ENCODE measurements around the gene TRPV3. TPM values are rescaled to one million over a fixed set of nuclear protein-coding genes. Genes with fewer than 3 reads are reported as not detected.
A peak's percentile ranks its signal among the peaks of the same experiment; 100 is the strongest.
"Not testable (repeated sequence)": the region's sequence is repeated elsewhere in the genome, so short reads cannot be mapped to it uniquely, and the experiment has no call there.

Gene TRPV3
- total RNA-seq, 1 donor from 2014 or later, result 0.26 TPM

DNA sequence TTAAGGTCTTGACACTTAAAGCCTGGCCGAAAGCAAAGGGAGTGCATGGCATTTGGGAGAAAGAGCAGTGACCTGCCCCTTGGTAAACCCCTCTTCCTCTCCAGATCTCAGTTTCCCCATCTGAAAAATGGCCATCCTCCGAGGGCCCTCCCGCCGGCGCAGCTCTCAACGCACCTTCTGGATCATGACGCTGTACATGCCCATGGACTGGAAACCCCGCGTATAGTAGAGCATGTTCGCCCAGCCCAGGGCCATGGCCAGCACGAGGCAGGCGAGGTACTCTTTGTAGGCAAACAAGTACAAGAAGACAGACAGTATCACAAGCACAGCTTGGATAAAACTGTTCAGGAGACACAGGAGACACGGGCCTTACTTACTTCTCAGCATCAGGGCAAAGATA, 33.6 kb downstream of the TRPV3 start:
- H3K27ac ChIP-seq, result no peak overlapping the region
- no peaks in the 10 kb centered on the region for H3K36me3 ChIP-seq
- H3K9me3 ChIP-seq, result no peaks in the 10 kb centered on the region
- DNase-seq, result peak; percentile 29
- no peaks in the 10 kb centered on the region for H3K27me3 ChIP-seq
- H3K4me1 ChIP-seq, result no peaks in the 10 kb centered on the region
- intact Hi-C loops (cut with DNase I), result no loop called here
- TF ChIP-seq CTCF (IDR thresholded peaks at IDR 0.05), result no peak
- H3K4me3 ChIP-seq, result no peak overlapping the region
- ATAC-seq, result no peak

DNA sequence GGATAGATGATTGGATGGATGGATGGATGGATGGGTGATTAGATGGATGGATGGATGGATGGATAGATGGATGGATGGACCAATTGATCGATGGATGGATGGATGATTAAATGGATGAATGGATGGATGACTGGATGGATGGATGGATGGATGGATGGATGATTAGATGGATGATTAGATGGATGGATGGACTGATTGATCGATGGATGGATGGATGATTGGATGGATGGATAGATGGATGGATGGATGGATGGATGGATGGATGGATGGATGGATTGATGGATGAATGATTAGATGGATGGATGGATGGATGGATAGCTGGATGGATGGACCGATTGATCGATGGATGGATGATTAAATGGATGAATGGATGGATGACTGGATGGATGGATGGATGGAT, 38.1 kb downstream of the TRPV3 start:
- H3K4me1 ChIP-seq; H3K27ac ChIP-seq; H3K4me3 ChIP-seq; ATAC-seq; DNase-seq; H3K27me3 ChIP-seq; H3K9me3 ChIP-seq; H3K36me3 ChIP-seq; intact Hi-C loops (cut with DNase I): not testable (repeated sequence)

- no peak for TF ChIP-seq CTCF (IDR thresholded peaks at IDR 0.05)
- Histone ChIP-seq H3K4me1 (no peaks in the 10 kb centered on the region), H3K36me3 (no peaks in the 10 kb centered on the region), H3K9me3 (no peaks in the 10 kb centered on the region), H3K4me3 (no peak overlapping the region), H3K27ac (no peak overlapping the region), H3K27me3 (no peaks in the 10 kb centered on the region)
- DNase-seq (no peak), ATAC-seq (no peak)
- intact Hi-C loops (cut with DNase I), result no loop called here
Measured at GRCh38 chr17:3514873-3515272, 42.7 kb downstream of the TRPV3 start.

DNA sequence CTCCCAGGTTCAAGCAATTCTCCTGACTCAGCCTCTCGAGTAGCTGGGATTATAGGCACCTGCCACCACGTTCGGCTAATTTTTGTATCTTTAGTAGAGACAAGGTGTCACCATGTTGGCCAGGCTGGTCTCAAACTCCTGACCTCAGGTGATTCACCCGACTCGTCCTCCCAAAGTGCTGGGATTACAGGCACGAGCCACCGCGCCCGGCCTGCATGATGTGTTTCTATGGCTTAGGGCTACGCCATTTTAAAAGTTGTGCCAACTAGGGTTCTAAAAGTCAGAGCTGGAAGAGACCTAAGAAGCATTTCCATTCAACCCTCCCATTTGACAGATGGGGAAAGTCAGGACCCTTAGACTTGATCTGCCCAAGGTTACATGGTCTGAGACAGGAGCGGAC, 43.4 kb downstream of the TRPV3 start:
- H3K9me3 ChIP-seq; H3K4me1 ChIP-seq; H3K36me3 ChIP-seq; ATAC-seq; DNase-seq; H3K27me3 ChIP-seq; H3K4me3 ChIP-seq; intact Hi-C loops (cut with DNase I); H3K27ac ChIP-seq: not testable (repeated sequence)

DNA sequence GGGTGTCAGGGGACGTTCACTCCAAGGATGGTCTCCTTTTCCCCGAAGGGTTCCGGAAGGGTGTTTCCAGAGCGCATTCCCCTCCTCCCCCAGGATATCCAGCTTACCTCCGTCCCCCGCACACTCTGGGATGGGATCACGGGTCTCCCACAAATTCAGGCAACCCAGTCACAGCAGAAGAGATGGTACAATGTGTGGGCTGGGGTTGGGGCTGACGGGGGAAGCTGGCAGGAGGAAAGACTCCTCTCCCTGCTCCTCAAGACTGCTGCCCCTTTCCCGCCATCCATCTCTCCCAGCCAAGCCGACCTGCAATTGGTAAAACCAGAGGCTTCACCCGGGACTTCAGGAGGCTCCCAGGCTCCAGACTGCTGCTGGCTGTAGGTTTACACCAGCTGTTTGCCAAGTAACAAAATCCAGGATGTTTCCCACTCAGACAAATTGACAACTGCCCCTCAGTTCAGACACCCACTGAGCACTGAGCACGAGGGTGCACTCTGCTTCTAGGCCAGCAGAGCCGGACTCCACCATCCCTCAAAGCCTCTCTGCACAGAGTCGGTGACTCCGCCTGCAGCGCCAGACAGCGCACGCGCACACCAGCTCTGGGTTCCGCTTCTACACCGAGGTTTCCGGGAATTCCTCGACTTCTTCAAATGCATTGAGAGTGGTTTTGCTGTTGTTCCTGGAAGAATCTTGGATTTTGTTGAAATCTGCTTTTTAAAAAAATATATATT, 44.1 kb downstream of the TRPV3 start:
- peak; percentile 32 for ATAC-seq
- Histone ChIP-seq H3K27me3 (no peaks in the 10 kb centered on the region), H3K4me1 (no peaks in the 10 kb centered on the region), H3K36me3 (no peaks in the 10 kb centered on the region), H3K27ac (peak overlapping the region; percentile 65), H3K4me3 (no peak overlapping the region), H3K9me3 (no peaks in the 10 kb centered on the region)
- intact Hi-C loops (cut with DNase I), result no loop called here
- no peak for DNase-seq
- no peak for TF ChIP-seq CTCF (IDR thresholded peaks at IDR 0.05)

- Histone ChIP-seq H3K27me3 (no peaks in the 10 kb centered on the region), H3K4me3 (no peak overlapping the region), H3K36me3 (no peaks in the 10 kb centered on the region), H3K9me3 (no peaks in the 10 kb centered on the region), H3K4me1 (no peaks in the 10 kb centered on the region), H3K27ac (peak overlapping the region; percentile 65)
- TF ChIP-seq CTCF (IDR thresholded peaks at IDR 0.05), result no peak
- peak; percentile 39 for ATAC-seq
- DNase-seq, result no peak
- intact Hi-C loops (cut with DNase I), result no loop called here
Measured at GRCh38 chr17:3512505-3513171, 45.0 kb downstream of the TRPV3 start.

All from upper lobe of right lung (tissue), 1 donor.